ENCODE data around the gene NNMT.

Gene NNMT

DNA sequence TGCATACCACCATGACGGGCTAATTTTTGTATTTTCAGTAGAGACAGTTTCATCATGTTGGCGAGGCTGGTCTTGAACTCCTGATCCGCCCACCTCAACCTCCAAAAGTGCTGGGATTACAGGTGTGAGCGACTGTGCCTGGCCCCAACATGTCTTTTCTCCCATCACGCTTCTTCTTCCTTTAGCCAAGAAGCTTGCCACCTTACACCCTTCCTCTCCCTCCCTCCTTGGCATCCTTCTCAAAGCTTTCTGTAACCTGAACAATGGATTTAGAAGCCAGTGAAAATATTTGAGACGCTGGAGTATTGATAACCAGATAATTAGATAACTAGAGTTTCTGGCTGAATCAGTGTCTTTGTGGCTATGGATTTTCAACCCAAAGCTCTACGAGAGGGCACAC lies 11.3 kb upstream of the NNMT start:
- no peak for DNase-seq (ENCODE audit: low read depth in 2 of 2)

DNA sequence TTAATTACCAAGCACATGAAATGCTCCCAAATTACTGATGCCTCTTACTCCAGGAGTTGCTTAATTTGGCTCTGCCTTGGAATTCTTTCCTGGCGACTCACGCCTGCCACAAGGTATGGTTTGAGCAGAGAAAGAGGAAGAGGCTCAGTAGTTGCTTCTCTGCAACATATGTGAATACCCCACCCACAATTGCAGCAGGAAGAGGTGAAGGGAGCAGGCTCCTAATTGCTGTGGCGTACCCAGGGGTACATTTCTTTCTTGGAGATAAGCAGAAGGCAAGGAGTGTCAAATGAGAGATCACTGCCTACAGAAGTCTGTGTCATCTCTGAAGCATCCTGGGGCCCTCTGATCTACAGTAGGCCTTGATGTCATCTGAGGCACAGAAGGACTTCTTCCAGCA lies 10.6 kb upstream of the NNMT start:
- DNase-seq (ENCODE audit: low read depth in 2 of 2) = no peak

DNA sequence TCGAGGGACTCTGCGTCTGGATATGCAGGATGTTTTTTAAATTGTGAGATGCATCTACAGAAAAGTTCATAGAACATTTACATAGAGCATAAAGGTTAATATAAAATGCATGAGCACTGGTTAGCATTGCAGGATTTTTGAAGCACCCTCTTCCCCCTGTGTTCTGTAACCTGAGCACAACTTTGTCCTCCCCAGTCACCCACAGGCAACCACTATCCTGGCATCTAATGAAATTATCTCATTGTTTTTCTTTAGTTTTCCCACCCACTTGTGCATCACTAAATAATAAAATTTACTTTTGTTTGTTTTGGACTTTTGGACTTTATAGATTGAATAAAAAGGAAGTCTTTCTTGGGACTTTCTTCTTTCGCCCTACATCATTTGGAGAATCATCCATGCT lies 10.0 kb upstream of the NNMT start:
- DNase-seq (ENCODE audit: low read depth in 2 of 2) = no peak

DNA sequence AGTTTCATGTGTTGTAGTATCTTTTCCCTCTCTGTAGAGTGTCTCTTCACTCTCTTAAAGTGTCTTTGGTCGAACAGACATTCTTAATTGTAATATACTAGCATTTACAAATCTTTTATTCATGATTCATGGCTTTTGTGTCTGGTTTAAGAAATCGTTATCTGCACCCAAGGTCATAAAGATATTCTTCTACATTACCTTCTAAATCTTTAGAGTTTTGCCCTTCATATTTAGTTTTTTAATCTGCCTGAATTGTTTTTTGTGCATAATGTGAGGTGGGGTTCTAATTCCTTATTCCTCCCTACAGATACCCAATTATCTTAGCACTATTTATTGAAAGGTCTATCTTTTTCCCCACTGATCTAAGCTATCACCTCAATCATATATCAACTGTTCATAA lies 9.0 kb upstream of the NNMT start:
- DNase-seq (ENCODE audit: low read depth in 2 of 2) = no peak

DNA sequence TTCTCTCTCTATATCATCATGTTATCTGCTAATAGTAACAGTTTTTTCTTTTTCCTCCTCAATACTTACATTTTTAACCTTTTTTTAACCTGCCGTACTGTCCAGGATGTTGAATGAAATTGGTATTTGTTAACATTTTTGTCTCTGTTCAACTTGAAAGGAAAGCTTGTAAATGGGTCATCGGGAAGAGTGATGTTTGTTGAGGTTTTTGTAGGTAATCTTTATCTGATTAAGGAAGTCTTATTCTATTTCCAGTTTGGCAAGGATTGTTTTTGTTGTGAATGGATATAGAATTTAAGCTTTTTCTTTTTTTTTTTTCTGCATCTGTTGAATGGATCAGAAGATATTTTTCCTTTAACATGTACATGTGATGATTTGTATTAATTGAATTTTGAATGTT lies 8.1 kb upstream of the NNMT start:
- DNase-seq (ENCODE audit: low read depth in 2 of 2) = no peak

DNA sequence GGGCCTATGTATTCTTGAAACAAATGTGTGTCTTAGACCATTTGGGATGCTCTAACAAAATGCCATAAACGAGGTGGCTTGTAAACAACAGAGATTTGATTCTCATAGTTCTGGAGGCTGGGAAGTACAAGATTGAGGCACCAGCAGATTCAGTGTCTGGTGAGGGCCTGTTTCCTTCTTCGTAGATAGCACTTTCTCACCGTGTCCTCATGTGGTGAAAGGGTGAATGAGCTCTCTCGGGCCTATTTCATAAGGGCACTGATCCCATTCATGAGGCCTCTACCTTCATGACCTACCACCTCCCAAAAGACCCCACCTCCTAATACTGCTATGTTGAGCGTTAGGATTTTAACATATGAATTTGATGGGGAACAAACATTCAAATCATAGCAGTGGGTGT lies 6.4 kb upstream of the NNMT start:
- DNase-seq (ENCODE audit: low read depth in 2 of 2) = no peak

DNA sequence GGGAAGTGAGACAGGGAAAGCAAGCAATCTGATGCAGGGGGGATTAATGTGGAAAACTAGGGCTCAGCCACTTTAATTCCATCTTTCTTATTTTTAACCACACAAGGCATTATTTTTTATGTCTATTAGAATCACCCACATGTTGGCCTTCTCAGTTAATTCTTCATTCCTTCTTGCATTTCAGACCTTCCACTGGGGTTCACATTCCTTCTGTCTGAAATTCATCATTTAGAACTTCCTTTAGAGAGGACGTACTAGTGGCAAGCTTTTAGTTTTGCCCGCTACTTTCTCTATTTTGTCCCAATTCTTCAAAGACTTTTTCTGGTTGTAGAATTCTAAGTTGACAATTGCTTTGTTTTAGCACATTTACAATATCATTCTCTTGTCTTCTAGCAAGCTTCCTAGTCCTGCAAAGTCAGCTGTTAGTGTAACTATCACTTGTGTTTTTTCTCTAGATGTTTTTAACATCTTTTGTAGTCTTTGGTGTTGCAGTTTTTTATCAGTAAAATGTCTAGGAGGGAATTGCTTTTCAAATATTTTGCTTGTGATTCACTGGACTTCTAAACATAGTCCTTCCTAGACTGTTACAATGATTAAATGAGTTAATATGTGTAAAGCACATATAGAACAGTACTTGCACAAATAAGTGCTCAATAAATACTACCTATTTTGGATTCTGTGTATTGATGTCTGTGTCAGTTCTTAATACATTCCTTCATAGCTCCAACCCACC lies 5.5 kb upstream of the NNMT start:
- no peak for DNase-seq (ENCODE audit: low read depth in 2 of 2)

DNA sequence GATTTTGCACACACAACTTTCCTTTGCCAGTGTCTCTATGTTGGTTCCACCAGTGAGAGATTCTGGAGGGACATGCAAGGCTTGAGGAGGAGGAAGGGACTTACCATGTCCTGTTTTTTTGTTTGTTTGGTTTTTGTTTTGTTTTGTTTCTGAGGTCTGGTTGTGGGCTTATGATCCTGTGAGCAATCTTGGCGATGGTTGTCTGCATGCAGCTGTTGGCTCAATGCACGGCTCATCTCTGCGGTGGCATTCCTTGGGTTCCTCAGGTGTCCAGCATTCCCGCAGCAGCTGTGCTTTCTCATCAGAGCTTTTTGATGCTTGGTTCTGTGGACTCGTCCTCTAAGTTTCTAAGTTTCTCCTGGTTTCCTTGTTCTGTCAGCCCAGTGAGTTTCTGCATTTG lies 4.8 kb upstream of the NNMT start:
- DNase-seq (ENCODE audit: low read depth in 2 of 2) = no peak

DNA sequence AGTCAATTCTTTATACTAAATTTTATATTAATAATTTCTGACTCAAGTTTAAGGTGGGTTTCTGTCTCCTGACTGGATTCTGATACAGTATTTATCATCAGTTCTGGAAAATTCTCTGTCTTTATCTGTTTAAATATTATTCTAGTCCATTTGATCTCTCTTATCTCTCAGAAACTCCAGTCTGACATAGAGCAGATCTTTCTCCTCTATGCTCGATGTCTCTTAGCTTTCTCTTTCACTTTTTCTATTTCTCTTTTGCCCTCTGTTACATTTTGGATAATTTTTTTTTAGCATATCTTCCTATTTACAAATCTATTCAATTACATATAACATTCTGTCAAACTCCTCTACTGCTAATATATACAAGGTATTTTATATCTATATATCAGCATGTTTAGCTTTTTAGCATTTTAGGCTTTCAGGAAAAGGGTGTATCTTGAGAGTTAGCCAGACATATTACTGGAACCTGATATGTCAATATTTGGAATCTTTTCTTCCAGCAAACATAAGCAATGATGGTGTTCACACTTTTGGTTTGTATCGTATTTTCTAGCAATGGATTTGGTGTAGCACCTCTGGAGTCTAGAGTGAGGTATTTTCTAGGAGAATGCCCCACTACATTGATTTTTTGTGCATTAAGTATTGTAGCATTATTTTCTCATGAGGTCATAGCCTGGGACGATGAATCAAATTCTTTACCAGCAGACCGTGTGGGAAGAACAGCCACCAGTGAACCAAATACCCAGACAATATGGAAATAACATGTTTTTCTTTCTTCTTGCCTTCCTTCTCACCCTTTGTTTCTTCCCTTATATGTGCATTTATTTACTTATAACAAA lies 4.1 kb upstream of the NNMT start:
- no peak for DNase-seq (ENCODE audit: low read depth in 2 of 2)

DNA sequence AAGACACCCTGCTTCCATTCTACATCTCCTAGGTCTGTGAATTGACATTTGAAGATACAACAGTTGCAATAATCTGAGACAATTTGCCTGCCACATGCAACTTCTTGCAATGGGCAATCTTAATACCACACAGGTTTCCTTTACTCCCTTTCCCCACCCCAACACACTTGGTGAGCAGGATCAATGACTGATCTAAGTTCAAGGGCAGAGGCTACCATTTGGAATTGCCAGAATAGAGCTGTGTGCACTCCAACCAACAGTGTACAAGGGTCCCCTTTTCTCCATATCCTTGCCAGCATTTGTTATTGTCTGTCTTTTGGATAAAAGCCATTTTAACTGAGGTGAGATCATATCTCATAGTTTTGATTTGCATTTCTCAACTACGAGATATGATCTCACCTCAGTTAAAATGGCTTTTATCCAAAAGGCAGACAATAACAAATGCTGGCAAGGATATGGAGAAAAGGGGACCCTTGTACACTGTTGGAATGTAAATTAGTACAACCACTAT lies 2.9 kb upstream of the NNMT start:
- no peak for DNase-seq (ENCODE audit: low read depth in 2 of 2)

DNA sequence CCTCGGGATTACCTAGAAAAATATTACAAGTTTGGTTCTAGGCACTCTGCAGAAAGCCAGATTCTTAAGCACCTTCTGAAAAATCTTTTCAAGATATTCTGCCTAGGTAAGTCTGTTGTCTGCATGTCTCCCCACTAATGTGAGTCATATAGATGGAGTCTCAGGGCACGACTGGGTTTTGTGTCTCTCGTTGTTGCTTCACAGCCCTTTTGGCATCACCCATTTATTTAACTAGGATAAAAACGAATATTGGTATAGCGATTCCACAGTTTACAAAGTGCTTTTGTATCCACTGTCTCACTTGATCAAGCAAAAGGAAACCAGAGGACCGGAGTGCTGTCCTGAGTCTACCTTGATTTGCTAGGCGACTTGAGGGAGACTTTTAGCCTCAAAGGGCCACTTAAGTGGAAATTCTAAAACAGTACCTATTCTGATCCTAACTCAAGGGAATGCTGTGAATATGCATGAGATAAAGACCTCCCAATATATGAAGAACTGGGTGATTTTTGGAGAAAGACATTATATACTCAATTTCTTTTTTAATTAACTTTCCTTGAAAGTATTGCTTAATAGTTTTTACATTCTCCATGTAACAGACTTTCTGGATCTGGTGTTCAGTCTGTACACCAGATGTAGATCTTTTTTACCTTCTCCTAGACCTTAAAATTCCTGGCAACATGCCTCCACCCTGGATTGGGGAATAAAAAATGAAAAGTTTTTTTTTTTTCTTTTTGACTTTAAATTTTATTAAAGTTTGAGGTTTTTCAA lies 590 bp downstream of the NNMT start:
- no peak for DNase-seq (ENCODE audit: low read depth in 2 of 2)

DNA sequence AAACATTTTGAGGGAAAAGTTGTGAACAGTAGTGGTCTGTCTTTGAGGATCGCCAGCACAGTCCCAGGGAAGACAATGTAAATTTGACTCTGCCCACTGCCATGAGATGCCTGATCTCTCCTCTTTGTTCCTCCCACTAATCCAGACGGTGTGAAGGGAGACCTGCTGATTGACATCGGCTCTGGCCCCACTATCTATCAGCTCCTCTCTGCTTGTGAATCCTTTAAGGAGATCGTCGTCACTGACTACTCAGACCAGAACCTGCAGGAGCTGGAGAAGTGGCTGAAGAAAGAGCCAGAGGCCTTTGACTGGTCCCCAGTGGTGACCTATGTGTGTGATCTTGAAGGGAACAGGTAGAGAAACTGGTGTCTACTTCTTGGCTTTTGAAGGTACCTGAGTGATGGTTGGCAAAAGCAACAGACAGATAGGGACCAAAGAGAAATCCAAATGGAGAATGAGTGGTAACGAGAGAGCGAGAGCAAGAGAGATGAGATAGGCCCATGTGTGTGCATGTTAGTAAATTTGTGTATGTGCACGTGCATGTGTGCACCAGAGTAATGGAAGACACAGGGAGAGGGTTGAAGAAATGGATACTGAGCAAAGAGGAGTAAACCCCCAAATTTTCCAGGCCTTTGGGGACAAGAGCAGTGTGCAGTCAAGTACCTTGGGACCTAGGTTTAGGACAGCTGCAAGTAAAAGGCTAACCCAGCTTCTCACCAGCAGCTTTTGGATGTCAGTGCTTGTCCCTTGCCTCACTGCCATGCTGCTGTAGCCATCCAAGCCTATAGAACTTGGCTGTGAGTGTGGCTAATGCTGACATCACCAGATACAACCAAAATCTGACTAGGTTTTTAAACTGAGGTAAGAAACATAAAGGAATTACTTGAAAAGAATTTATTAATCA lies 1.9 kb downstream of the NNMT start:
- DNase-seq (ENCODE audit: low read depth in 2 of 2) = no peak

DNA sequence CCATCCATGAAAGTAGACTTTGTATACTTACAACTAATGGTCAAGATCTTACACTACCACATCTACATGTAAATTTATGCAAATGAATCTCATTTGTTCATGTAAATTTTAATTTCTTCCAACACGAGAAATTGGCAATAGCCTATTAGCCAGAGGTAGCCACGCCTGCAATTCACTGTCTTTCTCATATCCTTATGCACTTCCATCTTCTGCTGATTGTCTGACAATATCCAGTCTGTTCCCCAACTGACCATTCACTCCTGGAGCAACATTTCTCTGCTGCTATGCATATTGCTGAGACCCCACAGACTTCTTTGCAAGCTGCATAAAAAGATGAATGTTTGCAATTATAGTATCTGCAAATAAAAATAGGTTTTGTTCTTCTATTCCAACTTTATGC lies 2.5 kb downstream of the NNMT start:
- DNase-seq (ENCODE audit: low read depth in 2 of 2) = no peak

DNA sequence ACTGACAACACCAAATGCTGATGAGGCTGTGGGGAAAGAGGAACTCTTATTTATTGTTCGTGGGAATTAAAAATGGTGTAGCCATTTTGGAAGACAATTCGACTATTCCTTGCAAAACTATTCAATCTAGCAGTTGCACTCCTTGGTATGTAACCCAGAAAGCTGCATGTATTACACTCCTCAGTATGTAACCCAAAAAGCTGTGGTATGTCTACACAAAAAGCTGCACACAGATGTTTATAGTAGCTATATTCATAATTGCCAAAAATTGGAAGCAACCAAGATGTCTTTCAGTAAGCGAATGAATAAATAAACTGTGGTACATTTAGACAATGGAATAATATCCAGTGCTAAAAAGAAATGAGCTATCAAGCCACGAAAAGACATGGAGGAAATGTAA lies 4.9 kb downstream of the NNMT start:
- no peak for DNase-seq (ENCODE audit: low read depth in 2 of 2)

DNA sequence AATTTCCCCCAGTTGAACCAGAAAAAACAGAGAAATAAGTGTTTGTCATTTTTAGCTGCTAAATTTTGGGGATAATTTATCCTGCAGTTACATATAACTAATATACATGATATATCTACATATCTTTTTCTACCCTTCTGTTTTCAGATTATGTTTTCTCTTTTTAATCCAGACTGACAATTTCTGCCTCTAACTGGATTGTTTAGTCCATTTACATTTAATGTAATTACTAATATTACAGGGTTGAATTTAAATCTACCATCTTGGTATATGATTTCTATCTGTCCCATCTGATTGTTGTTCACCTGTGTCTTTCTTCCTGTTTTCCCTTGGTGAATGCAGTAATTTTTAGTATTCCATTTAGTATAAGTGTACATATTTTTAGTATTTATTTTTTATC lies 5.7 kb downstream of the NNMT start:
- no peak for DNase-seq (ENCODE audit: low read depth in 2 of 2)

DNA sequence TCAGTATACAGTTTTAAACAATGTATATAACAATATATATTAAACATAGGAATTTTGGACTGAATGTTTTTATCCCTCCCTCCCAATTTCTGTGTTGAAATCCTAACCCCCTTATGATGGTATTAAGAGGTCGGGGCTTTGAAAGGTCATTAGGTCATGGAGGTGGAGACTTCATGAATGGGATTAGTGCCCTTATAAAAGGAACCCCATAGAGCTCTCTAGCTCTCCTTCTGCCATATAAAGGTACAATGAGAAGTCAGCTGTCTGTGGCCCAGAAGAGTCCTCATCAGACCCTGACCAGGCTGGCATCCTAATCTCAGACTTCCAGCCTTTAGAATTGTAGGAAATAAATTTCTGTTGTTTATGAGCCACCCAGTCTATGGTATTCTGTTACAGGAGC lies 6.5 kb downstream of the NNMT start:
- DNase-seq (ENCODE audit: low read depth in 2 of 2) = no peak

DNA sequence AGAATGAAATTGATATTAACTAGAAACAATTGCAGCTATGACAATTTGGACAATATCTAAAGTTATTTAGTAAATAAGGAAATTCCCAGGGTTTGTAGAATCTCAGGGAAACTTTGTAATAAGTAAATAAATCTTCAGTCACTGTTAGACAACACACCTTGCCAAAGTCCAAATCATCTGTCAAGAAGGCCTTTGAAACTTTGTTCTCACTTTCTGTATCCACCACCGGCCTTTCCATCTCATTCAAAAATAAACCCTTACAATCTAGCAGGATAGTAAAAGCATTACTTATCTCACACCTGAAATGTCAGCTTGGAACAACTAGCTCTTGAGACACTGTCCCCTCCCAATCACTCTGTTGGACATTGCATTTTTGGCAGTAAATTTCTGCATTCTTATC lies 7.9 kb downstream of the NNMT start:
- DNase-seq (ENCODE audit: low read depth in 2 of 2) = no peak

DNA sequence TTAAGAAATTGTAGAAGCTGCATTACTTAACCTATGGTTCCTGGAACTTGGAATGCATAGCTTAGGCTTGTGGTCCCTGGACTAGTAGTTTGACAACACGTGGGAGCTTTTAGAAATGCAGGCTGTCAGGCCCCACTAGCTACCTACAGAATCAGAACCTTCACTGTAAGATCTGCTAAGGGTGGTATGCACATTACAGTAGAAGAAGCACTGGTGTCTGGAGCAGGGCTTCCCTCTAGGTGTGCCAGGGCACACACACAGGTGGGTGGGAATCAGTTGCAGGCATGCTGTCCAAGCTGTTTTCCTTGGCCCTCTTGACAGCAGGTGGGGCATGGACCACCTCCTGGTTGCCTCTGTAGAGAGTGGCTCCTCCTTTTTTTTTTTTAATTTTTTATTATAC lies 8.8 kb downstream of the NNMT start:
- no peak for DNase-seq (ENCODE audit: low read depth in 2 of 2)

DNA sequence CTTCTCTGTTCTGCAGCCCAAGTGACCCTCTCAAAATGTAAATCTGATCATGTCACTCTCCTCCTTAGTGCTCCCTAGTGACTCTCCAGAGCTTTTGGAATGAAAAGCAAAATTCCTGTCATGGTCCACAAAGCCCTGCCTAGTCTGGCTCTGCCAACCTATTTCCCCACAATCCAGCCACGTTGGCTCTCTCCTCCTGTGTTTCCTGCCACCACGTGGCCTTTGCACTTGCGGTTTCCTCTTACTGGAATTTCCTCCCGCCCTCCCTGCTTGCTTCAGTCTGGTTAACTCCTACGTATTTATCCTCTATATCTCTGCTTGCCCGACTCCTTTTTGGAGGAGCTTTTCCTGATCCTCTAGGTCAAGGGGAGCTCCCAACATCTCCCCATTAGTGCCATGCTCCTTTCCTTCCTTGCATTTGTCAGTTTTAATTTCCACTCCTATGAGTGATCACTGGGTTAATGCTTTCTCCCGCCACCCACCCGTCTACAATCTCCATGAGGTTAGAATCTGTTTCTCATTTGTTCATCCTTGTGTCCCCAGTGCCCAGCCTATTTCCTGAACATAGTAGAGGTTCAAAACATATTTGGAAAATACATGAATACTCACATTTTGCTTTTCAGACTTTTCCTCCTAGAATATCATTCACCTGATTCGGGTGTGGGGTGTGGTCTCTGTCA lies 11.5 kb downstream of the NNMT start:
- DNase-seq (ENCODE audit: low read depth in 2 of 2) = no peak

DNA sequence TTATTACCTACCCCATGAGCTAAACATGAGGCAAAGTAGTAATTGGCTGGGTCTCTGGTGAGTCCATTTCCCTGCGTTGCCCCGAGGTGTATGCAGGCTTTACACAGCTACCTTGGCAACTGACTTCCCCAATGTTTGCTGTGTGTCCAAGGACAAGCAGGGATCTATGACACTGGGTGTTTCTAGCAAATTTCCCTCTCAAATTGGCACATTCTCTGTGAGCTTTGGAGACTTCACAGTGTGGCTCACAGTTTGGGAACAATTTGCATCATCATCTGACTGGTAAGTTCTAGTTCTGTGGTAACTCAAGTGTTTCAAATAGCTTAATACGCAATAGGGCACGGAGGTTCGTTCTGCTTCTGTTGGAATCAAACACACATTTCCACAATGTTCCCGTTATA lies 12.5 kb downstream of the NNMT start:
- no peak for DNase-seq (ENCODE audit: low read depth in 2 of 2)

DNA sequence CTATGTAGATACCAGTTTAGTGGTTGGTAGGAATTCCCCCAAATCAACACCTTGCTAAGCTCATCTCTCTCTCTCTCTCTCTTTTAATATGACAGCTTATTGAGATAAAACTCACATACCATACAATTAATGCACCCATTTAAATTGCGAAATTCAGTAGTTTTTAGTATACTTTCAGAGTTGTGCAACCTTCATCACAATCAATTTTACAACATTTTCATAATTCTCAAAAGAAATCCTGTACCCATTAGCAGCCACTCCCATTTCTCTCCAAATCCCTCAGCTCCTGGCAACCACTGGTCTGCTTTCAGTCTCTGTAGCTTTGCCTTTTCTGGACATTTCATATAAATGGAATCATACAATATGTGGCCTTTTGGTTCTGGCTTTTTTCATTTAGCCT lies 13.3 kb downstream of the NNMT start:
- no peak for DNase-seq (ENCODE audit: low read depth in 2 of 2)
